Mesothelial cell of epicardium (in vitro differentiated cells): ENCODE data around the gene RABL2B. TPM values are rescaled to one million over a fixed set of nuclear protein-coding genes. Genes with fewer than 3 reads are reported as not detected.
A peak's percentile ranks its signal among the peaks of the same experiment; 100 is the strongest.

Source experiments
- DNase-seq, 2 experiments: peaks; one replicate each; pipeline ENCODE4 v3.0.0; 2021; ENCODE audit warnings: low spot score in 2 of 2; ENCODE audit not compliant: unreplicated experiment in 2 of 2
- H3K27ac Mint-ChIP-seq: 2 replicates; pipeline ENCODE4 v1.8.0; 2021; ENCODE audit warnings: mixed read lengths
- H3K27me3 Mint-ChIP-seq: 2 replicates; pipeline ENCODE4 v1.8.0; 2021; ENCODE audit warnings: low read depth, mixed read lengths
- H3K36me3 Mint-ChIP-seq: 2 replicates; pipeline ENCODE4 v1.8.0; 2021; ENCODE audit warnings: mixed read lengths
- H3K4me1 Mint-ChIP-seq: 2 replicates; pipeline ENCODE4 v1.8.0; 2021; ENCODE audit warnings: mixed read lengths
- H3K4me3 Mint-ChIP-seq: 2 replicates; pipeline ENCODE4 v1.8.0; 2021; ENCODE audit warnings: mild to moderate bottlenecking, moderate library complexity, mixed read lengths
- H3K9me3 Mint-ChIP-seq: 2 replicates; pipeline ENCODE4 v1.8.0; 2021; ENCODE audit warnings: mixed read lengths
- total RNA-seq: library from RNA; stranded (reverse); gene quantifications from 3 replicates; pipeline ENCODE4 v1.2.1, GENCODE V29; 2021
- TF ChIP-seq, protein P1 (sequence below): fragments of 200-600 bp; sonication (generic); IDR thresholded peaks from one replicate; pipeline ENCODE4 v1.5.0; 2021; ENCODE audit warnings: antibody characterized with exemption; ENCODE audit not compliant: unreplicated experiment

RABL2B gene
- total RNA-seq, 1 donor from 2014 or later: 47.5 TPM

DNA sequence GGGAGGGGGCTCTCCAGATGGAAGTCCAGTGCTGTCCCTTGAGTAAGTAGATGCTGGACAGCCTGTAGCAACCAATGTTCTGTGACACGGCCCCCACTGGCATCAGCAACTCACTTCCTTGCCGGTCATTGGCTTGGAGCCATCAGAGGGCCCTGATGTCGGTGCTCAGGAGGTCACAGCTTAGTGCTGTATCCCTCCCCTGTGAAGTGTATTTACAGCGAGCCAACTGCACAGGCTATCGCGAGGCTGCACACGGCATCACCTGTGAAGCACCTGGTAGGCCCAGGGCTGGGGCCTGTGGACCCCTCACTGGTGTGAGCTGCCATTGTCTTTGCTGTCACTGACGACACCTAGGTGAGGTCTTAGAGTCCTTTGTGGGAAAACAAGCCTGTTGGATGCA lies 58.8 kb downstream of the RABL2B start:
- H3K4me3 Mint-ChIP-seq: no peak overlapping the region
- H3K9me3 Mint-ChIP-seq: no peaks in the 10 kb centered on the region
- peaks cover 23% of the 10 kb centered on the region for H3K27me3 Mint-ChIP-seq
- H3K27ac Mint-ChIP-seq: no peak overlapping the region
- peaks cover 14% of the 10 kb centered on the region for H3K36me3 Mint-ChIP-seq
- TF ChIP-seq, protein P1, sequence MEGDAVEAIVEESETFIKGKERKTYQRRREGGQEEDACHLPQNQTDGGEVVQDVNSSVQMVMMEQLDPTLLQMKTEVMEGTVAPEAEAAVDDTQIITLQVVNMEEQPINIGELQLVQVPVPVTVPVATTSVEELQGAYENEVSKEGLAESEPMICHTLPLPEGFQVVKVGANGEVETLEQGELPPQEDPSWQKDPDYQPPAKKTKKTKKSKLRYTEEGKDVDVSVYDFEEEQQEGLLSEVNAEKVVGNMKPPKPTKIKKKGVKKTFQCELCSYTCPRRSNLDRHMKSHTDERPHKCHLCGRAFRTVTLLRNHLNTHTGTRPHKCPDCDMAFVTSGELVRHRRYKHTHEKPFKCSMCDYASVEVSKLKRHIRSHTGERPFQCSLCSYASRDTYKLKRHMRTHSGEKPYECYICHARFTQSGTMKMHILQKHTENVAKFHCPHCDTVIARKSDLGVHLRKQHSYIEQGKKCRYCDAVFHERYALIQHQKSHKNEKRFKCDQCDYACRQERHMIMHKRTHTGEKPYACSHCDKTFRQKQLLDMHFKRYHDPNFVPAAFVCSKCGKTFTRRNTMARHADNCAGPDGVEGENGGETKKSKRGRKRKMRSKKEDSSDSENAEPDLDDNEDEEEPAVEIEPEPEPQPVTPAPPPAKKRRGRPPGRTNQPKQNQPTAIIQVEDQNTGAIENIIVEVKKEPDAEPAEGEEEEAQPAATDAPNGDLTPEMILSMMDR: no peak
- no peak for DNase-seq
- no peaks in the 10 kb centered on the region for H3K4me1 Mint-ChIP-seq

DNA sequence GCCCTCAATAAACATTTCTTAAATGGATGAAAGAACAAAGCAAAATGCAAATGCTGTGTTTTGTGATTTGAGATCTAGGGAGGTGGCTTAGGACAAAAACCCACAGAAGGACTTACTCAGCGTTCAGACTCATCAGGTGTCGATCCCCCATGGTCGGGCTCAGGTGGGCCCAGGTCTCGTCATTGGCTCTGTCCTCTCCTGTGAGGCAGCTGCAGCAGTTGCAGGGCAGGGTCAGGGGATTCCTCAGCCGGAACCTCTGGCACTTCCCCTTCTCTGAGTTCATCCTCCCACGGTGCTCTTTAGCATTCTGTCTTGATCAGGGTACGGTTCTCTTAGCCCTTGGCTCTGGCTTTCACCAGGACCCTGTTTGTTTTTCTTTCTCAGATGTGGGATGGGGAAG lies 59.4 kb downstream of the RABL2B start:
- Mint-ChIP-seq H3K36me3 (peaks cover 14% of the 10 kb centered on the region), H3K9me3 (no peaks in the 10 kb centered on the region), H3K27me3 (peaks cover 29% of the 10 kb centered on the region), H3K4me3 (no peak overlapping the region), H3K4me1 (no peaks in the 10 kb centered on the region), H3K27ac (no peak overlapping the region)
- no peak for DNase-seq
- TF ChIP-seq, protein P1: no peak

GRCh38 chr22:50722716-50723428 lies 60.6 kb downstream of the RABL2B start:
- no peak overlapping the region for H3K27ac Mint-ChIP-seq
- TF ChIP-seq, protein P1: no peak
- peak overlapping the region; percentile 32 for H3K4me3 Mint-ChIP-seq
- DNase-seq: no peak
- no peaks in the 10 kb centered on the region for H3K4me1 Mint-ChIP-seq
- peaks cover 41% of the 10 kb centered on the region for H3K27me3 Mint-ChIP-seq
- H3K36me3 Mint-ChIP-seq: peaks cover 17% of the 10 kb centered on the region
- no peaks in the 10 kb centered on the region for H3K9me3 Mint-ChIP-seq

- no peaks in the 10 kb centered on the region for H3K9me3 Mint-ChIP-seq
- TF ChIP-seq, protein P1: no peak
- H3K27ac Mint-ChIP-seq: no peak overlapping the region
- H3K4me3 Mint-ChIP-seq: peak overlapping the region; percentile 41
- H3K4me1 Mint-ChIP-seq: no peaks in the 10 kb centered on the region
- H3K27me3 Mint-ChIP-seq: peaks cover 48% of the 10 kb centered on the region
- H3K36me3 Mint-ChIP-seq: peaks cover 24% of the 10 kb centered on the region
- no peak for DNase-seq
Measured at GRCh38 chr22:50722048-50722701, 61.3 kb downstream of the RABL2B start.

GRCh38 chr22:50721257-50721844 lies 62.1 kb downstream of the RABL2B start:
- TF ChIP-seq, protein P1: no peak
- Mint-ChIP-seq H3K4me1 (no peaks in the 10 kb centered on the region), H3K9me3 (no peaks in the 10 kb centered on the region), H3K27me3 (peaks cover 55% of the 10 kb centered on the region), H3K27ac (no peak overlapping the region), H3K36me3 (peaks cover 32% of the 10 kb centered on the region), H3K4me3 (no peak overlapping the region)
- DNase-seq: no peak
